PFSK-1 (cell line): ENCODE results near the gene IL18R1.

Source experiments
- POLR2AphosphoS5 ChIP-seq: IDR thresholded peaks from 2 replicates; pipeline ENCODE4 v1.6.1; 2012; ENCODE audit warnings: low read depth, mild to moderate bottlenecking, control low read depth, low read length, moderate library complexity
- TF ChIP-seq, protein P1 (sequence below), 2 experiments: IDR thresholded peaks; 2 replicates each; pipeline versions ENCODE4 v1.6.1 to v1.8.0; 2011 to 2012; ENCODE audit warnings: low read depth in 2 of 2, low read length in 2 of 2, control low read depth in 1 of 2, inconsistent platforms in 1 of 2, mild to moderate bottlenecking in 1 of 2, moderate library complexity in 1 of 2; ENCODE audit not compliant: insufficient read depth in 1 of 2

DNA sequence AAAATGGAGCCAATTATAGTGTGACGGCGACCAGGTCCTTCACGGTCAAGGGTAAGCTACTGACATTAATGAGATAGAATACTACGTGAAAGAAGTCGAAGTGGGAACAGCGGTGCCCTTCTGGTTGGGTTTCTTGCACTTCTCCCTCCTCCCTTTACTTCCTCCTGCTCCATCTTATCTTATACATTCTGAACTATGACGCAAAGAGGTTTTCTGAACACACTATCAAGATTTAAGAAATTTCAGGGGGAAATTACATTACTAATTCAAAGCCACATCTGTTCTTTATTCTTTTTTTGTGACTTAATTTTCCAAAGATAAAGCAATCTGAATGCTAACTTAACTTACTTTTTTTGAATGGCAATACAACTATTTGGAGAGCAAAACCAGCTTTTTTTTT is 14.8 kb upstream of the IL18R1 start:
- TF ChIP-seq POLR2AphosphoS5: no peak
- TF ChIP-seq, protein P1, sequence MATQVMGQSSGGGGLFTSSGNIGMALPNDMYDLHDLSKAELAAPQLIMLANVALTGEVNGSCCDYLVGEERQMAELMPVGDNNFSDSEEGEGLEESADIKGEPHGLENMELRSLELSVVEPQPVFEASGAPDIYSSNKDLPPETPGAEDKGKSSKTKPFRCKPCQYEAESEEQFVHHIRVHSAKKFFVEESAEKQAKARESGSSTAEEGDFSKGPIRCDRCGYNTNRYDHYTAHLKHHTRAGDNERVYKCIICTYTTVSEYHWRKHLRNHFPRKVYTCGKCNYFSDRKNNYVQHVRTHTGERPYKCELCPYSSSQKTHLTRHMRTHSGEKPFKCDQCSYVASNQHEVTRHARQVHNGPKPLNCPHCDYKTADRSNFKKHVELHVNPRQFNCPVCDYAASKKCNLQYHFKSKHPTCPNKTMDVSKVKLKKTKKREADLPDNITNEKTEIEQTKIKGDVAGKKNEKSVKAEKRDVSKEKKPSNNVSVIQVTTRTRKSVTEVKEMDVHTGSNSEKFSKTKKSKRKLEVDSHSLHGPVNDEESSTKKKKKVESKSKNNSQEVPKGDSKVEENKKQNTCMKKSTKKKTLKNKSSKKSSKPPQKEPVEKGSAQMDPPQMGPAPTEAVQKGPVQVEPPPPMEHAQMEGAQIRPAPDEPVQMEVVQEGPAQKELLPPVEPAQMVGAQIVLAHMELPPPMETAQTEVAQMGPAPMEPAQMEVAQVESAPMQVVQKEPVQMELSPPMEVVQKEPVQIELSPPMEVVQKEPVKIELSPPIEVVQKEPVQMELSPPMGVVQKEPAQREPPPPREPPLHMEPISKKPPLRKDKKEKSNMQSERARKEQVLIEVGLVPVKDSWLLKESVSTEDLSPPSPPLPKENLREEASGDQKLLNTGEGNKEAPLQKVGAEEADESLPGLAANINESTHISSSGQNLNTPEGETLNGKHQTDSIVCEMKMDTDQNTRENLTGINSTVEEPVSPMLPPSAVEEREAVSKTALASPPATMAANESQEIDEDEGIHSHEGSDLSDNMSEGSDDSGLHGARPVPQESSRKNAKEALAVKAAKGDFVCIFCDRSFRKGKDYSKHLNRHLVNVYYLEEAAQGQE (IDR thresholded peaks at IDR 0.05; ENCODE audit: insufficient read depth in 1 of 2, low read depth in 2 of 2, low read length in 2 of 2): no peak
